GM21737 (cell line): ENCODE measurements around the gene TIPRL.
"Not testable (repeated sequence)": the region's sequence is repeated elsewhere in the genome, so short reads cannot be mapped to it uniquely, and the experiment has no call there.

Source experiments
- ATAC-seq: cut with Tn5 transposase; IDR thresholded peaks from one replicate; pipeline ENCODE4 v1.9.1; 2021; ENCODE audit warnings: mild to moderate bottlenecking, moderate library complexity; ENCODE audit not compliant: unreplicated experiment

Gene TIPRL

DNA sequence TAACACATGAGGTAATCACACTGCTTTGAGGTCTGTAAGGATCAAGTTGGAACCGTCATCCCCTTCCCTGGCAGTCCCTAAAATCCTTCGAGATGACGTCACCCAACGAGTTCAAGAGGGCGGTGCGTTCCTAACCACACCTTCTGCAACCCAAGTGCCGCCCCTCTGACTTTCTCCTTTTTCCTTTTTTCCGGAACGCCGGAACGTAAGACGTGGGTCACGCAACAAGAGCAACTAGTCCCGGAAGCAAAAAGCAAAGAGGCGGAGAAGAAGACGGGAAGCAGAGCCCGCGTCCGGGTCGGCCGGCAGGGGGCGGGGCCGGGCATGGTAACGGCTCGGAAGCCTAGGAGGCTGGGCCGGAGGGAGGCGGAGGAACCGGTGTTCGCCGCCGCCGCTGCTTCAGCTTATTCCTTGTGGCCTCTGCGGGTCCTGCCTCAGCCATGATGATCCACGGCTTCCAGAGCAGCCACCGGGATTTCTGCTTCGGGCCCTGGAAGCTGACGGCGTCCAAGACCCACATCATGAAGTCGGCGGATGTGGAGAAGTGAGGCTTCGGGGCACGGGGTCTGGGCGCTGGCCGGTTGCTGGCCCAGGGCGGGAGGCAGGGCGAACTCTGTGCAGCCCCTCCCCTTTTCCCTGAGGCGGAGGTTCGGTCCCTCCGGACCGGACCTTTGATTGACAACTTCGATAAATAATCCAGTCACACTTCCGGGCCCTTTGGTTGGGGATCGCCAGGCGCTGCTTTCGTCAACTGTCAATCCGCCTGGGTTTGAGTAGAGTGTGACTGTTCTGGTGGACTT, at the start of gene TIPRL:
TIPRL (plus strand) TSS at position 325 of the 800 bp plus-strand sequence; CDS start at position 441, 116 bp downstream.
- peak; percentile 90 for ATAC-seq

DNA sequence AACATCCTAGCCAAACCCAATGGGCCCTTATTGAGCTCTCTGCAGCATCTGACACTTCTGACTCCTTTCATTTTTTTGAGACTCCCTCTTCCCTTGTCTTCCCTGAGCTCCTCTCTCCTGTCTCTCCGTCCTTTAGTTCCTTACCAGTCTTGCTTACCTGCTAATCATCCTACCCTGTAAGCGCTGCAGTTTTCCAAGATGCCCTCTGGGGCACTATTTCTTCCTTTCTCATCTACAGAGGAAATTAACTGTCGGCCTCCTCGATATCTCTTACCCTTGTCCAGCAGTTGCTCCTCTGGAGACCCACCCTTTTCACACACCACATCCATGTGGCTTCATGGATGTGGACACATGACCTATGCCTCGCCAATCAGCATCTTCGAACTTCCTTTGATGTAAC, 48.8 kb upstream of the TIPRL start:
- ATAC-seq, result no peak

DNA sequence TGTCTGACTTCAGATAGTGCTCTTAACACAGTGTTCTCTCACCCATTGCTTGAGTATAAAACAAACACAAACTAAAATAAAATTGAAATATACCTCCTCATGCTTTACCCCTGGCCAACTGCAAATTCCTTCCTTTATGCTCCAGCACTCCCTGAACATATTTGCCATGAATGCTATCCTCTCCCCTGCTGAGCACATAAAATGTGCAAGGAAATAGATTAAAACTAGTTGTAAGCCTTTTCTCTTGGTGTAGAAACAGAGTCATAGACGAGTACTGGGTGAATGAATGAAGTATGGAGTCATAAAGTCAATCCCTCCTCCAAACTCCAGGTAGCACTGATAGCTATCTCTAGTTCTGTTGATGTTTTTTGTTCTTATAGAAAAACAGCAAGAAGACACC, 44.6 kb upstream of the TIPRL start:
- no peak for ATAC-seq

DNA sequence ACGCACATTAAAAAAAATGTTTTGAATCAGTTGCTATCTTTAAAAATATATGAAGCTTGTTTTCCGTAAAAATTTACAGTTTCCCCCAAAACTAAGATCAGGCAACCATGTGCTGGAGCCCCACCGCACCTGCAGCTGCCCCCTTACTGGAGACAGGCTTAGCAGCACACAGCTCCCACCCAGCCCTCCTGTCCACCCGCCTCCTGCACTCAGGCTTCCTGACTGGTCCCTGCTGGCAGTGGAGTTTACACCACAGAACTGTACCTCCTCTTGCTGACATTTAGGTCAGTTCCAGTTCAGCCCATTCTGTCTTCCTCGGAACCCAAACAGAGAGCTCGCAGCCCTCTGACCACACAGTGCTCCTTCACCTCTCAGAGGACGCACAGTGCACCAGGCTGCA, 44.1 kb upstream of the TIPRL start:
- no peak for ATAC-seq

DNA sequence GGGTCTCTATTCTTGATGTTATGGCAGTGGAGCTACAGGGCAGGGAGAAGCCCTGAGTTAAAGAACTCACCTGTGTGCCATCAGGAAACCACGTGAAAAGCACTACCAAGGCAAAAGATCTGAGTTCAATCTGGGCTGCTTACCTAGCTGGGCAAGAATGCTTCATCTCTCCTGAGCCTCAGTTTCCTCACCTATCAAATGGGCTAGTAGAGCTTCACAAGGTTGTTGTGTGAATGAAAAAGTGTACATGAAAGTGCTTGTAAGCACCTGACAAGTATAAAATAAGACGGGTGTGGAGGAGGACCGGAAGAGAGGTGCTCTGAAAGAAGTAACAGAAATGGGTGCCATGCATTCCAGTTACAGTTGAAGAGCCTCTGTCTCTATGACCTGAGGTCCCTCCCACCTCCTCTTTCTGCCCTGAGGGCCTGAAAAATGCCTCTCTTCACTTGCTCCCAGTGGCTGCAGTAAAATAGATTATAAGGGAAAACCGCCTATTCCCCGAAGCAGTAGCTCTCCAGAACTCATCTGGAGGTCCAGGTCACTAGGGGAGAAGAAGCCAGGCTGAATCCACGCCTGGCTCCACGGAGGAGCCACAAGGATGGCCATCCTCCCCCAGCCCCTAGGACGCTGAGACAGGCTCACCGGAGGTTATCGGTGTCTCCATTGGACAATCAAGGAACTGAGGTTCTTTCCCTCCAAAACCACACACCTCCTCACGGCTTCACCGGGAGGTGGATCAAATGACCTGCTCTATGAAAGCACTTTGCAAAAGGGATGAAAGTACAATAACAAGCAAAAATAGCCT, 43.4 kb upstream of the TIPRL start:
- no peak for ATAC-seq

DNA sequence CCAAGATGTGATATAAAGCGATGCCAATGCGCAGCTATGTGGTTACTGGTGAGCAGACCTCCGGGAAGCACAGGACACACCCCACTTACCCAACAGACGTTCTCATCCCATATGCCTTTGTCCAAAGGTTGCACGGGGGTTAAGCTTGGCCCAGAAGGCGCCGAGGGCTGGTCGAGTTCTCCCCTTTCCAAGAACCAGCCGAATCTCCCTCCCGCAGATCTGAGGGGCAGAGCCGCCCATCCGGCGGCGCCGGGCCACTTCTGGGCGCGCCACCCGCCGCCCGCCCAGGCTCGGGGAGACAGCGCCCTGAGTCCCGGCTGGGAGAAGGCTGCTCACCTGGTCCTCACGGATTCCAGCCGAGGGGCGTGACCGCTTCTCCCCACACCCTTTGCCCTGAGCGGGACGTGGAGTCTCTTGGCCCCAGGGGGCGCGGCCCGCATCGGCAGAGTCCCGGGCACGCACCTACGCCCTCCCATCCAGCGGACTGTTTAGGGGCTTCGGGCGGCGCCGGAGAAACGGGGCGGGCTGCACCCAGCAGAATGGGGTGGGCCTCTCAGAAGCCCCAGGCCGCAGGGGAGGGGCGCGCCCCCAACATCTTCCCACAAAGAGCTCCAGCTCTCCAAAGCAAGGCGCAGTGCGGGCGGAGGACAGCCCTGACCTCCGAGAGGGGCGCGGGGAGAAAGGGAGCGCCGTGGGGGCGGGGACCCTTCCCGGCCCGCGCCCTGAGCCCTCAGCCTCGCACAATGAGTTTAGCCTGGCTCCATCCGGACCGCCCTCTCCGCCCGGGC, 42.6 kb upstream of the TIPRL start:
- ATAC-seq, result no peak

DNA sequence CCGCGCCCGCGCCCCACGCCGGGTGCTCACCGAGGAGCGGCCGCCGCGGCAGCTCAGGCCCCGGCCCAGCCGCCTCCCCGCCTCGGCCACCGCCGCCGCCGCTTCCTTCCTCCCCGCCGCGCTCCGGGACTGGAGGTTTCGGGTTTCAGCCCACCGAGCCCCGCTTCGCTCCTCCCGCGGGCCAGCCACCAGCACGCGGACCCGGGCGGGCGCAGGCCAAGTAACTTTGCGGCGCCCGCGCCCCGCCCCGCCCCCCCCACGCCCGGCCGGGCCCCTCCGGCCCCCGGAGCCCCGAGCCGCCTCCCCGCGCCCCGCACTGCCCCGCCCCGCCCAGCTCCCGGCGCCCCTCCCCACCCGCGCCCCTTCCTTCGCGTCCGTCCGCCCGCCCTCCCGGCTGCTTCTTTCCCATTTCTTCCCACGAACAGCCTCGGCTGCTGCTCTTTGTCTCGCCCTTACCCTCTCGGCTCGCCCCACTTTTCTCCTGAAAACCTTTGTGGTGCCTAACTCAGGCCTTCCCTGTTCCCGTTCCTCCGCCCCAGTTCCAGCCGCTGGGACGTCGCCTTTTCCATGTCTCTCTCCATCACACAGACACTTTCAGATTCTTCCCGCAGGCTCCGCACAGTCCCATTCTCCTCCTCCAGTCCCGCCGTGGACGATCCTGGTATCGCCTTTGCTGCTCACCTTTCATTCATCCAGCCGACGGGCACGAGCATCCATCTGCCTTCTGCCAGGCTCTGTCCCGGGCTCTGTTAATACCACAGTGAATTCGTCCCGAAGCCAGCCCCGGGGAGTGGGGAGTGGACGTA, 41.9 kb upstream of the TIPRL start, which contains the start of gene GPR161:
GPR161 (minus strand) TSS at position 222 of the 806 bp plus-strand sequence. CDS start 32,080 bp downstream, outside the sequence.
- no peak for ATAC-seq

DNA sequence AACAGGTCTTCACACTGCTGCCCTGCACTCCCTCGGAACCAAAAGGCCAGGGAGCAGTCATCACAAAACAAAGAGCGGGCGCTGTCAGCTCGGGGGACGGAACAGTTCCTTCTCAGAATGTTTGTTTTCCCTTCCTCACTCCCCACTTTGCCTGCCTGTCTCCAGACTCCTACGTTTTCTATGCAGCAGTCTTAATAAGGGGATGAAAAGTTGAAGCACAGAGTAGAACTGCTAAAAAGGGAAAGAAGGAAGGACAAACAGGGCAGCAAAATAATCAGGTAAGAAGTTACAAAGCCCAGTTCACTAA, 41.3 kb upstream of the TIPRL start:
- ATAC-seq, result no peak

DNA sequence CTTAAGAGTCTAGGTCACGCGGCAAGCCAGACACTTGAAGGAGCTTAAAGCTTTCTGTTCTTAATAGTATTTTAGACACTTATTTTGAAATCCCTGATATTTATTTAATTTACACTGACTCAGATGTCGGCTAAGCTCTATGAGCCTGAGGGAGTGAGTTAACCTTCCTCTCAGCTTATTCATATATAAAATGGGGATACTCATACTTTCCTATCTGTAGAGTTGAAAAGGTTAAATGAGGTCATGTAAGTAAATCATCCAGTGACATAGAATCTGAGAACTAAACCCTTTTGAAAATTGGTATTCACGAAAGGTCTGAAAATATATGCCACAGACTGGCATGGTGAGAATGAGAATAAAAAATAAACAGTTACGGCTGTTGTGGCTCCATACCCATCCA, 40.6 kb upstream of the TIPRL start:
- no peak for ATAC-seq

DNA sequence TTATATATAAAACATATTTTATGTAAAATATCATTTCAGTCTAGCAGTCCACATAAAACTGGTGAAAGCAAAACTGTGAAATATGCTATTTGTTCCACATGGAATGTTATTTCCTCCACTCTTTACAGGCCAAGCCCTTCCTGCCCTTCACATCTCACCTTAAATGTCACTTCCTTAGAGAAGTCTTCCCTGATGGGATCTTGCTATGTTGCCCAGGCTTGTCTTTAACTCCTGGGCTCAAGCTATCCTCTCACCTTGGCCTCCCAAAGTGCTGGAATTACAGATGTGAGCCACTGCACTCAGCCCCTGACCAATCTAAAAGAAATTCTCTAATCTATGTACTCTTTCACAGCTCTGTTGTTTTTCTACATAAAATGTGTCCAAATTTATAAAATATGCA, 39.7 kb upstream of the TIPRL start:
- ATAC-seq, result no peak

DNA sequence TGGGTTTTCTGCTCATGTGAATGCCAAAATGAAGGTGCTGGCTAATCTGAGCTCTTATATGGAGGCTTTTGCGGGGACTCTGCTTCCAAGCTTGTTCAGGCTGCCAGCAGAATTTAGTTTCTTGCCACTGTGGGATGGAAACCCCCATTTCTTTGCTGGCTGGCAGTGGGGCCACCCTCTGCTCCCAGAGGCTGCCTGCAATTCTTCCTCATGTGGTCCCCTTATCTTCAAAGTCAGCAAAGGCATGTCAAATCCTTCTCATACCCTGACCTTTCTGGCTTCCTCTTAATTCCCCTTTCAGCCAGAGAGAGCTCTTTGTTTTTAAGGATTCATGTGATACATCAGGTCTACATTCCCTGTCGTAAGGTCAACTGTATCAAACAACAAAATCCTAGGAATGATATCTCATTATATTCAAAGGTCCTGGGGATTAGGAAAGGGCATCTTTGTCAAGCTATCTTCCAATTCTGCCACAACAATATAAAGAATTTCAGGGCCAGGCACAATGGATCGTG, 36.8 kb upstream of the TIPRL start:
- ATAC-seq, result no peak

DNA sequence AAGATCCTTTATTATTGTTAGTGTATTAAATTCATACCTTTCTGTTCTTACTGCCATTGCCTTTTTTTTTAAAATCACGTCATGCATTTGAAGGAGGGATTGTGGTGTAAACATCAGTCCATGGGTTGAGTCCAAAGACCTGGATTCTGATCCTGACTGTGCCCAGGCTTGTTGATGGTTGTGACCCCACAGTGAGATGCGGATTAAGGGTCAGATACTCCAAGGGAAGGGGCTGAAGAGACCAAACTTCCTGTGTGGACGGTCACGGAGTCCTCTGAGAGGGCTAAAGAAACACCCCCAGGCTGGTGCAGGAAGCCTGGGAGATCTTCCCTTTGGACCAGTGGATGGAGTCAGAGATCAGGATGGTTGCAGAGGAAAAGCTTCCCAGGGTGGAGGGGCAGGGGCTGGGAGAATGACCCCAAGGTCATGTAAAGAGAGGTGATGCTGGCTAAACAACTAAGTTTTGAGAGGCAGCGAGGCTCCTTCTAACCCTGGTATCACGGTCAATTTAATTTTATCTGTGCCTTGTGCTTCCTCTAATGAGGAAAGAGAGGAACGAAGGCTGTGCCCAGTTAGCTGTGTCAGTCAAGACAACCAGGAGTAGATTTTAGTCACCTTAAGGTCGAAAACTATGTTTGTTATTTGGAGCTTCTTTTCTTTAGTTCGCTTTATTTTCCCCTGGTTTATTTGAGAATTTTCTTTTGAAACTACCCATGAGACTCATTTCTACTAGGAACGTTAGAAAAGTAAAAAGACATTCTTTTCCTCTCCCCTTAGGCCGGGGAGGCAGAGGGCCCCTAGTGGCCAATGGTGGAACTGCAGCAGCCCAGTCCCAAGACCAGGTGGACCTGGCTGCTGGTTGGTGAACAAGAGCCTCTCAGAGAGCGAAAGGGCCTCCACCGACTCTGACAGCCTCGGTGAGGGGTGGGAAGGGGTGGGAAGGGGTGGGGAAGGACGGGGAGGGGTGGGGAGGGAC, 33.3 kb upstream of the TIPRL start:
- ATAC-seq, result peak; percentile 87

DNA sequence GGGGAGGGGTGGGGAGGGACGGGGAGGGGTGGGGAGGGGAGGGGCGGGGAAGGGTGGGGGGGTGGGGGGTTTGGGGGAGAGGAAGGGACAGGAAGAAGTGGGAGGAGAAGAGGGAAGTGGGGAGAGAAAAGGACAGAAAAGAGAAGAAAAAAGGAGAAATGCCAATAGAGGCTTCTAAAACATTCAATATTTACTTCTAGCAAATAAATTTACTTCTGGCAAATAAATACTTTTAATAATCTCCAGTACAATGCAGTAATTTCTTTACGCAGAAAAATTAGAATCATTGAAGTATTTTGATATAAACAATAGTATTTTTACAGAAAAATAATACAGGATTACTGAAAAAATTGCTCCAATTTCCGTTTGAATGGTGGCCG, 32.6 kb upstream of the TIPRL start:
- ATAC-seq, result no peak

DNA sequence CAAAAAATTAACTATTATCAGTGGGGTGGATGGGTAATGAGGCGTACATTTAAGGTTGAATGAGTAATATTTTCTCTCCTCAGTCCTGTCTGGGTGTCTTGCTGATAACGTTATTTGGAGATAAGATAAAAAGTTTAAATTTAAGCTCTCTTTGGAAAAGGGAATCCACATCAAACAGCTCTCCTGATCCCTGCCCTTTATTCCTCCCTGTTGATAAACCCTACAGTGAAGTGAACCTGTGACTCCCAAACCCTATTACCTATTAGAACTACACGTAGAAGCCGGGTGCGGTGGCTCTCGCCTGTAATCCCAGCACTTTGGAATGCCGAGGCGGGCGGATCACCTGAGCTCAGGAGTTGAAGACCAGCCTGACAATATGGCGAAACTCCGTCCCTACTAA, 32.1 kb upstream of the TIPRL start:
- no peak for ATAC-seq

DNA sequence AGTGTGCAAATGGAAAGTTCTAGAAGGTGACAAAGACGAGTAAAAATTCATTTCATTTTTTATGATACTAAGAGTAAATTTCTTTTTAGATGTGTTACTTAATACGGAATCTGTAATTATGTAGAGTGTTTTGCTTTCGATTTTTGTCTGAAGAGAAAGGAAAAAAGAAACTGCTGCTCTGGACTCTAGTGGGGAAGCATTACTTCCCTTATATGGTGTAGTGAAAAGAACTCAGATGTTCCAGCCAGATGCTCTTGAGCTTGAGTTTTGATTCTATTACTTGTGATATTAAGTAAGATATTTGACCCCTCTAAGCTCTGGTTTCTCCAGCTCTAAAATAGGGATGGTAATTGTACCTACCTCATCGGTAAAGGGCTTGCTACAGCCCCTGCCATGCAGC, 29.8 kb upstream of the TIPRL start:
- peak; percentile 78 for ATAC-seq

DNA sequence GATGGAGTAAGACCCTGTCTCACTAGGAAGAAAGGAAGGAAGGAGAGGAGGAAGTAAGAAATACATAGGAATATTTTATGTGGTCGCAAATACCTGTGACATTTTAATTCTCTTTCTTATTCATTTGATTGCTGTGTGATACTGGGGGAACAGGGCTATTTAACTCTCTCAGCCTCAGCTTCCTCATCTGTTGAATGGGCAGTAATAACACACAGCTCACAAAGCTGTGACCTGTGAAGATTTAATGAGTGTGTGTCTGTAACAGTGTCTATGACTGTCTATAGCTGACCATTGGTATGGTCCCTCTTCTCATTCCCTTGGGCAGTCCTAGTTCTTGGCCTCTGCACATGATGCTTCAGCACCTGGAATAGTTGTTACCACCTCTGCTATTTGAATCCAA, 28.5 kb upstream of the TIPRL start:
- ATAC-seq, result no peak

DNA sequence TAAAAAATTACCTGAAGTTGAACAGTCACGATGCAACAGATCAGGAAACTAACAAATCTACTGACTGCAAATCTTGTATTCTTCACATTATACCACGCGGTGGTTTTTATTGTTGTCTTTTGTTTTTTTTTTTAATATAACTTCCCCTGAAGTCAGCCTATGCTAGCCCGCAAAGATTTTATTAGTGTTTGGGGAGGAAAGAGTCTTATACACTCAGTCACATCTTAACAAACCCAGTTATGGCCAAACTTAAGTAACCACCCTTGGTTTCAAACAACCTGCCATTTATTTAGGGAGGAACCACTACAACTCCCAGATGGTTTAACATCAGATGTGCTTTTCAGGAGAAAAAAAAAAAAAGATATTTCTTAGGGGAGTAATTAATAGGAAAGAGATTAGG, 26.8 kb upstream of the TIPRL start:
- no peak for ATAC-seq

DNA sequence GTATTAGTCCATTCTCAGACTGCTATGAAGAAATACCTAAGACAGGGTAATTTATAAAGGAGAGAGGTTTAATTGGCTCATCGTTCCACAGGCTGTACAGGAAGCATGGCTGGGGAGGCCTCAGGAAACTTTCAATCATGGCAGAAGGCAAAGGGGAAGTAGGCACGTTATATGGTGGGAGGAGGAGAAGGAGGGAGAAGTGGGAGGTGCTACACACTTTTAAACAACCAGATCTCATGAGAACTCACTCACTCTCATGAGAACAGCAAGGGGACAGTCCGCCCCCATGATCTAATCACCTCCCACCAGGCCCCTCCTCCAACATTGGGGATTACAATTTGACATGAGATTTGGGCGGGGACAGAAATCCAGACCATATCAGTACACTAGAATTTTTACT, 24.1 kb upstream of the TIPRL start:
- not testable (repeated sequence) for ATAC-seq

DNA sequence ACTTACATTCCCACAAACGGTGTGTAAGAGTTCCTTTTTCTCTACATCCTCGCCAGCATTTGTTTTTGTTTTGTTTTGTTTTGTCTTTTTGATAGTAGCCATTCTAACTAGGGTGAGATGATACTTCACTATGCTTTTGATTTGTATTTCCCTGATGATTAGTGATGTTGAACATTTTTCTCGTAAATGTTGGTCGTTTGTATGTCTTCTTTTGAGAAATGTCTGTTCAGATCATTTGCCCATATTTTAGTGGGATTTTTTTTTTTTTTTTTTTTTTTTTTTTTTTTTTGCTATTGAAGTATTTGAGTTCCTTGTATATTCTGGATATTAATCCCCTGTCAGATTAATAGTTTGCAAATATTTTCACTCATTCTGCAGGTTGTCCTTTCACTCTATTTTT, 22.9 kb upstream of the TIPRL start:
- no peak for ATAC-seq
